Measurements from ENCODE around the gene C2CD3.

DNA sequence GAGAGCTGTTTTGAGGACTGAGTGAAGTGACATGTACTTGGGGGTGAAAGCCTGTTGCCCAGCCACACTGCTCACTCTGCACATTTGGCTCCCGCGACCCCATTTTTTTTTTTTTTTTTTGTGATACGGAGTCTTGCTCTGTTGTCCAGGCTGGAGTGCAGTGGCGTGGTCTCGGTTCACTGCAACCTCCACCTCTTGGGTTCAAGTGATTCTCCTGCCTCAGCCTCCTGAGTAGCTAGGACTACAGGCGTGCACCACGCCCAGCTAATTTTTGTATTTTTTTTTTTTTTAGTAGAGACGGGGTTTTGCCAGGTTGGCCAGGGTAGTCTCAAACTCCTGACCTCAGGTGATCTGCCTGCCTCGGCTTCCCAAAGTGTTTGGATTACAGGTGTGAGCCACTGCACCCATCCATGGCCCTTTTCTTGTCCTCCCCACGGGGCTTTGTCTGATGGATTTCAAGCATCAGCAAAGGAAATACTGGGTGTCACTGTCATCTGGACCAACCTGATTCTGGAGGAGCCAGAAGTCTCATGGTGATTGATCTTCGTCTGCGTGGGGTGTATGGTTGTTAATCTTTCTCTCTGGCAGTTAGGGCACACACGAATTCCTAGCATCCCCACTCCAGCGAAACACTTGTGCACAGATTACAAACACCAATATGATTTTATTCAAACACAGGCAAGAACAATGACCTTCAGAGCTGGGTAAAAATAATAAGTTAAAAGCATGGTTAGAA is 158.6 kb downstream of the C2CD3 start:
- TF ChIP-seq, protein P1, sequence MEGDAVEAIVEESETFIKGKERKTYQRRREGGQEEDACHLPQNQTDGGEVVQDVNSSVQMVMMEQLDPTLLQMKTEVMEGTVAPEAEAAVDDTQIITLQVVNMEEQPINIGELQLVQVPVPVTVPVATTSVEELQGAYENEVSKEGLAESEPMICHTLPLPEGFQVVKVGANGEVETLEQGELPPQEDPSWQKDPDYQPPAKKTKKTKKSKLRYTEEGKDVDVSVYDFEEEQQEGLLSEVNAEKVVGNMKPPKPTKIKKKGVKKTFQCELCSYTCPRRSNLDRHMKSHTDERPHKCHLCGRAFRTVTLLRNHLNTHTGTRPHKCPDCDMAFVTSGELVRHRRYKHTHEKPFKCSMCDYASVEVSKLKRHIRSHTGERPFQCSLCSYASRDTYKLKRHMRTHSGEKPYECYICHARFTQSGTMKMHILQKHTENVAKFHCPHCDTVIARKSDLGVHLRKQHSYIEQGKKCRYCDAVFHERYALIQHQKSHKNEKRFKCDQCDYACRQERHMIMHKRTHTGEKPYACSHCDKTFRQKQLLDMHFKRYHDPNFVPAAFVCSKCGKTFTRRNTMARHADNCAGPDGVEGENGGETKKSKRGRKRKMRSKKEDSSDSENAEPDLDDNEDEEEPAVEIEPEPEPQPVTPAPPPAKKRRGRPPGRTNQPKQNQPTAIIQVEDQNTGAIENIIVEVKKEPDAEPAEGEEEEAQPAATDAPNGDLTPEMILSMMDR (IDR thresholded peaks at IDR 0.05 in 8 of 11, conservative IDR thresholded peaks at IDR 0.05 in 3 of 11) = no peak
- no peak for TF ChIP-seq POLR2A (IDR thresholded peaks at IDR 0.05)
